NCI-H128 (cell line): Measurements from ENCODE around the gene SHISA5.
"Not testable (repeated sequence)": the region's sequence is repeated elsewhere in the genome, so short reads cannot be mapped to it uniquely, and the experiment has no call there.

Source experiments
- DNase-seq: peaks from one replicate; lab custom pipeline; 2025; ENCODE audit not compliant: unreplicated experiment; lab: John Stamatoyannopoulos, UW

Gene SHISA5

DNA sequence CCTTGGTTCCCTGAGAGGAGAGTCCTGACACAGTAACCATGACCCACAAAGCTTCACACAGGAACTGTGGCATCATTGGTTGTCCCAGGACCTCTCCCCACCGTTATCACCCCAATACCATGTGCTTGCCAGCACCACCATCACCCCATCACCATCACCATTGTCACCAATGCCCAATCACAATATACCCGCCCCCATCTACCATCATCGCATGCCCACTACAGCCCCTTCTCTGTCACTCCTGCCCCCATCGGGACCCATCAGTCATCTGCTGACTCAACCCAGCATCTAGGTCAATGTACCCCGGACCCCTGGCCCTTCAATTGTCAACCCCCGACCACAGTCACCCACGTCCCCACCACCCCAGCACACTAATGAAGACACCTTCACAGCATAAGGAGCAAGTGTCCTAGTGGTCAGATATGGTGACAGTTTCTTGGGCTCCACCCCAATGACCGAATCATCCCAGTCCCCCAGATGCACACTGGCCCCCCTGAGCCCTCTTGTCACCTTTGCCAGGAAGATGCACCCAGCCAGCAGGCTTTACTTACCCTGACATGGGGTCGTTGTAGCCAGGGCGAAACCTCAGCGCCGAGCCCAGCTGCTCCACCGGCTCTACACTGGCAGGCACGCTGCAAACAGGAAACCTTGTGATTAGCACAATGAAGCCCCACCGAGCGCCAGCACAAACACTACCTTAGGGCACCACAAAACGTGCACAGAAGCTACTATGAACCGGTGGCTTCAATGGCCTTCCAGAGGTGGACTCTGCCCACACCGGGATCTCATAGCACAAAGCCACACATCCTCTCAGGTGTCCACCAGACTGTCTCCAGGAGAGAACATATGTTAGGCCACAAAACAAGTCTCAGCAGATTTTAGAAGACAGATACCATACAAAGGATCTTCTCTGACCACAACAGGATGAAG, 25.1 kb downstream of the SHISA5 start:
- no peak for DNase-seq

DNA sequence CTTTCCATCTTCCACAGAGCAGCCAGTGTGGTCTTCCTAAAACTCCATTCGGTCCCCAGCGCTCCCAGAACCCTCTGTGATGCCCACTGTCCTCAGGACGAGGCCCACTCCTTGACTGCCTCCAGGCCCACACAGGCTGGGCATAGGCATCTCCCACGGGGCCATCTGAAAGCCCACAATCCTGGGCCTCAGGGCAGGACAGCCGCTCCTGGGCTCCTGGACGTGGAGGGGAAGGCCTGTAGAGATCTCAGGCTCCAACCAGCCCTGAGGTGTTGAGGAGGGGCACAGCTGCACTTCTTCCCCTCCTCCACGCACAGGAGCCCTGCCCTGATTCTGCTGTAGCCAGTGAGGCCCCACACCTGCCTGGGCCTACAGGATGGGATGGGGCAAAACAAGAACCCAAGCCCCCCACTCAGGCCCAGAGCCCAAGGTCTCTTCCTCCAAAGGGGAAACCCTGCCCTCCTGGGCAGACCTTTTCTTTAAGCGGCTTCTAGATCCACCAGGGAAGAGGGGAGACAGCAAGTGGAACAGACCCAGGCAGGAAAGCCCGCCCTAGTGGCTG, 25.9 kb downstream of the SHISA5 start:
- DNase-seq, result no peak

DNA sequence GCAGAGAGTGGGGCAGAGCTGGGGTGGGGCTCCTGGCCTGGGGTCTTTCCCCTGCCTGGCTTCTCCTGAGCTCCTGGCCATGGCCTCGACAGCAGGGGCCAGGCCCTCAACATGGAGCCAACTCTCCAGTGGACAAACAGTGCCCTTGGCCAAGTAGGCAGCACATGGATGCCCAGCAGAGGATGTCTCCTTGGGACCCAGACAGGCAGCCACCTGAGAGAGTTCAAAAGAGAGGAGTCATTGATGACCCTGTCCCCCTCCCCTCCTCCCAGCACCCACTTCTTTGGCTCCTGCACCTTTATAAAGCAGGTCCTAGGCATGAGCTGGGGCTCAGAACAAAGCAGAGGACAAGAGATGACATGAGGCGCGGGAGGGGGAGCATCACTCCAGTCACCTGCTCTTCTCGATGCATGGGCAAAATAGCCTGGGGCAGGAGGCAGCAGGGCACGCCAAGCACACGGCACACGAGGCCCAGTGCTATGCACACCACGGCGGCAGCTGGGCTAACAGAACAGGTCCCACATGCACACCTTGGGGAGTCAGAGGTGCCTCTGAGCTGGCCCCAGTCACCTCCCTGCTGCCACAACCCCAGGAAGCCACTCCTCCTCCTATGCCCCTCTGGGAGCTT, 27.4 kb downstream of the SHISA5 start:
- DNase-seq, result no peak

DNA sequence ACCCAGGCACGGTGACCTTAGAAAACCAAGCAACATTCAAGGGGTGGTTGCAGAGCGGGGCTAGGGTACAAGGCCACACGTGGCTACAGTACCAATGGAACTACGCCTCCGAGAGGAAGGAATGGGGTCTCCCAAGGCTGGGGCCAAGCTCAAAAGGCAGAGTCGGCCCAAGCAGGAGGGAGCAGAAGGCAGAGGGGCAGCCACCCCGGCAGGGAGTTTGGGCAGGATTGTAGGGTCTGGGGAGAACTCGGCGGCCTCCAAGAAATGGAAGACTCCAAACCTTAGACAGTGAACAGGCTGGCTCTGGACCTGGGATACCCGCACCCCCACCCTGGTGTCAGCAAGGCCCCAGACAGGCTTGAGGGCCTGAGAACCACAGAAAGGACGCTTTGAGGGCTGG, 28.8 kb downstream of the SHISA5 start:
- no peak for DNase-seq

DNA sequence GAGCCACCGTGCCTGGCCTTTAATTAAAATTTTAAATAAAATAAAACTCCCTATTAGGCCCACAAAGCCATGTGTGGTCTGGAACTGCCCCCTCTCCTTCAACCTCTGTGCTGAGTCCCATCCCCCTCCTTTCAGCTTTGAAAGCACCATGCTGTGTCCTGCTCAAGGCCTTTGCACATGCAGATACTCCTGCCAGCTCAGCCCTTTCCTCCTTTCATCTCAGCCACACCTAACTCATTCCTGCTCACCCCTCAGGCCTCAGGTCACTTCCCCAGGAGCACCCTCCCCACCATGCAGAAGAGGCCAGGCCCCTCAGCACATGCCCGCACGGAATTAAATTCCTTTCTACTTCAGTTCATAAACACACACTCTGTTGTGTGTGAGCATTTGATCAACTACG, 29.4 kb downstream of the SHISA5 start:
- DNase-seq, result no peak

DNA sequence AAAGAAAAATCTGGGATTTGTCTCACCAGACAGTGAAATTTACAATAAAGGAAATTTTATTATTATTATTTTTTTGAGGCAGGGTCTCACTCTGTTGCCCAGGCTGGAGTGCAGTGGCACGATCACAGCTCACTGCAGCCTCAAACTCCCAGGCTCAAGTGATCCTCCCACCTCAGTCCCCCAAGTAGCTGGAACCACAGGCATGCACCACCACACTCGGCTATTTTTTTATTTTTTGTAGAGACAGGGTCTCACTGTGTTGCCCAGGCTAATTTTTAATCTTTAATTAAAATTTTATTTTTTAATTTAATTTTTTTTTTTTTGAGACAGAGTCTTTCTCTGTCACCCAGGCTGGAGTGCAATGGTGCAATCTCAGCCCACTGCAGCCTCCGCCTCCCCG, 29.9 kb downstream of the SHISA5 start:
- DNase-seq, result not testable (repeated sequence)

DNA sequence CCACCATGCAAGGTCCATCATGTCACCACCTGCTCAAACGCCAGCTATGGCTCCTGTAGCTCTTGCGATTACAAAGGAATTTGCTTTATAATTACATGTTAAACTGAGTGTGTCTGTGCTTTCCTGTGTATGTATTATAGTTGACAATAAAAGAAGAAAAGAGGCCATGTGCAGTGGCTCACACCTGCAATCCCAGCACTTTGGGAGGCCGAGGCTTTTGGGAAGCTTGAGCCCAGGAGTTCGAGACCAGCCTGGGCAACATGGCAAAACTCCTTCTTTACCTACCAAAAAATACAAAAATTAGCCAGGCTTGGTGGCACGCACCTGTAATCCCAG, 30.4 kb downstream of the SHISA5 start:
- DNase-seq, result no peak

DNA sequence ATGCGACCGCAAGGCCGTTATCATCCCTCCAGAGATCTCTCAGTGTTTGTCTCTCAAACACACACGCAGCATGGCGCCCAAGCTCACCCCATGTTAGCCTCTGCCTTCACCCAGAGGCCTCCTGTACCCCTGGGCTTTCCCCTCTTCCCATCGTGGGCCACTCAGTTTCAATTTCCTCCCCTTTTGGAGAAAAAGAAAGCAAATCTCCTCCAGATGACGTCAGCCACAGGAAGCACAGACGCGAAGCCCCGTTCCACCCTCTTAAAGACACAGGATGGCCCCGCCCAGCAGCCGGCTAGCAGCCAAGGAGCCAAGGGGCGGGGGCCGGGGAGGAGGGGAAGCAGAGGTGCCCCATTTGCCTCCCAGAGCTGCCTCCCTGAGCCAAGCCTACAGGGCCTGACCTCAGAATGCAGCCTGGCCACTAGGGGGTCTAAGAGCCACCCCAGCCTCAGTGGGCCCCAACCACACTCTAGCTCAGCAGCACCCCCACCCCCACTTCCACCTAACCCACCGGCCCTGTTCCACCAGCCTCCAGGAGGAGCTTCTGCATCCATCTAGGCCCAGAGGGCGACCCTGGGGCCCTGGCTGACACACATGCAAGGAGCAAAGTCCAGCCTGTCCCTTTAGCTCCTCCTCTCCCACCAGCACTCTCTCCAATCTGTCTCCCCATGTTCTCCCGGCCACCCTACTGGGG, 30.9 kb downstream of the SHISA5 start:
- peak; percentile 27 for DNase-seq

DNA sequence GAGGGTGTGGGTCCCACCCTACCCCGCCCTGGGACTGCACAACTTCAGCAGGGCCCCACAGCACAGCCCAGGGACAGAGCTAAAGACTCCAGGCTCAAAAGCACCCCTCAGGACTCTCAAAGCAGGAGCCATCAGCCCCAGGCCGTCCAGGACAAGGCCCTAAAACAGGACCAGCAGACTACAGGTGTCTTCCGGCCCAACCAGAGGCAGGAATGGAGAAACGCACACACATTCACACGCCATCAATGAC, 31.4 kb downstream of the SHISA5 start:
- no peak for DNase-seq

DNA sequence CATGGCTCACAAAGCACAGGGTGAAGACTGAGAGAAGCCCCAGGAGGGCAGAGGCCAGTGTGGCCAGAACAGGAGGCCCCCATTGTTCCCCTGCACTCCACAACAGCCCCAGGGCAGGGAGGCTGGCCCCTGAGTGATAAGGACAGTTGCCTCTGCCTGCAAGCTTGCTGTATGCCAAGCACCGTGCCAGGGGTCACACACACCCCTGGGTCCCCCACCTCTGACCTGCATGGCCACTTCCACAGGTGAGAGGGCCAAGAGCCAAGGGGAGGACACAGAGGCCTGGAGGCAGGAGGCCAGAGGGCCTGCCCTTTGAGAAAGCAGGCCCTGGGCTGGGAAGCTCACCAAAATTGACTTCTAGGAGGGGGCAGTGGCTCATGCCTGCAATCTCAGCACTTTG, 33.7 kb downstream of the SHISA5 start:
- no peak for DNase-seq

DNA sequence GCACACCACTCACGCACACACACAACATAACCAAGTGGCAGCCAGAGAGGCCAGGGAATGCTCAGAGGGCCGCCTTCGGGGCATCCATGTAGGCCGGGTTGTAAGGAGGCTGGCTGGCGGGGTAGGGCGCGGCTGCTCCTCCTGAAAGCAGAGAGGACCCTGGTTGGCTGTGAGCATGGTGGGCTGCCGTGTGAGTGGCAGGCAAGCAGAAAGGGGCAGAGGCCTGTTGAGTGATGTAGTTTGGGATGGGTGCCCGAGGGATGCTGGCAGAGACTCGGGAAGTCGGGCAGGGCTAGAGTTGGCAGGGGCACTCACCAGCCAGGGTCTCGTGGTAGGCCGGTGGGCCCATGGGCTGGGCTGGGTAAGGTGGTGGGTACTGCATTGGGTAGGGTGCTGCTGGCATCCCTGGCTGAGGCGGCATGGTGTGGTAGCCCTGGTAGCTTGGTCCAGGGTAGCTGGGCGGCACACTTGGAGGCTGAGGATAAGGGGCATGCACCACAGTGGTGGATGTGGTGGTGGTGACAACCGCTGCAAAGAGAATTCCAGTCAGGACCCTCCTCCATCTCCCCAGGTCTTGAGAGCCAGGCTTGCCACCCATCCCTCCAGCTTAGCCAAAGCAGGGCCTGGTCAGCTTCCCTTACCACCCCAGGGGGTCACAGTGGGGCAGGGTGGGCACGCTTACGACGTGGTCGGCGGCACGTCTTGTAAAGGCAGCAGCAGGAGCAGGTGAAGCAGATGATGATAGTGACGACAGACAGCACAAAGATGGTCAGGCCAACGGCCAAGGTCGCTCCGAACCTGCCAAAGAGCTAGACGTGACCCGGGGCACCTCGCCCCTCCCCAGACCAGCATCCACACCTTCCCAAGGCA, 34.7 kb downstream of the SHISA5 start:
- no peak for DNase-seq

DNA sequence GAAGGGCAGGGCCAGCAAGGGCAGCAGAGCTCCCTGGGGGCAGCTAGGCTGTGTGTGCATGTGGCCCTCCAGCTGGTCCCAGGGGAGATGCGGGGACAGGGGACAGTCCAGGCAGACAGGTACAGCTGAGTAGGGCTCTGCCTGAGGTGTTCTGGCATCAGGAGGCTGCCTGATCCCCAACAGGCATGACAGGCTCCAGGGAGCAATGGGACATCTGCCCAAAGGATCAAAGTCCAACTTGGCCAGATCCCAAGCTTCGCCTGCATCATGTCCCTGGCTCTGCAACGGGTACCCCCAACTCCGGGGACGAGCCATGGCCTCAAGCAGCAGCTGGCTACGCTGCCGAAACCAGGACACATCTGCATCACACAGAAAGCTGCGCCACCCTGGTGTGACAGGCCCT, 35.6 kb downstream of the SHISA5 start:
- DNase-seq, result no peak

DNA sequence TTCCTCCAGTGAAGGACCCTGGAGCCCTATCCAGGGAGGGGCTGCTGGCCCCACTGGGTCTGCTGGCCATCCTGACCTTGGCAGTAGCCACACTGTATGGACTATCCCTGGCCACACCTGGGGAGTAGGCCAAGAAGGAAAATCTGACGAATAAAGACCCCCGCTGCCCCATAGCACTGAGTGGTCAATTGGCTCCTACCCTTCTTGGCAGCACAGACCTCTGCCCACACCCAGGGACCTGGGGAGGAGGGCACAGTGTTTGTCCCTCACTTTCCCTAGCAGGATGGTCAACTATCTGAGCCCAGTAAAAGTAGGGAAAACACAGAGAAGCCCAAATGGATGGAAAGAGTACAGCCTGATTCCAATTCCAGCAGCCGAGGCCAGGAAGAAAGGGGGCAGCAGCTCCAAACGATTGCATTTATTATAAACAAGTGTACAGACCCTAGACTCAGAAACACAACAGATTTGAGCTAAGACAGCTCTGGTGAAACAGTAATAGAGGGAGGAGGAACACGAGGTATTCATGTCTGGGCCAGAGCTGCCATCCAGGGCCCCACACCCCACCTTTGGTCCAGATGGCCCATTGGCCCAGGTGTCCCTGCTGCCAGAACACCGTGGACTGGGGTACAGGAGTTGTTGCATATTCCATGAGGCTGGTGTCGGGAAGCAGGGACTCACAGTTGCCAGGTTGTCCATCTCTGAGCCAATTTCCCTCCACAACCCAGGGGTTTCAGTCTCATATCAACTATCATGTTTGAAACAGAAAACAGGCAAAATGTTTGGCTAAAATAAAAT, 36.3 kb downstream of the SHISA5 start:
- no peak for DNase-seq

DNA sequence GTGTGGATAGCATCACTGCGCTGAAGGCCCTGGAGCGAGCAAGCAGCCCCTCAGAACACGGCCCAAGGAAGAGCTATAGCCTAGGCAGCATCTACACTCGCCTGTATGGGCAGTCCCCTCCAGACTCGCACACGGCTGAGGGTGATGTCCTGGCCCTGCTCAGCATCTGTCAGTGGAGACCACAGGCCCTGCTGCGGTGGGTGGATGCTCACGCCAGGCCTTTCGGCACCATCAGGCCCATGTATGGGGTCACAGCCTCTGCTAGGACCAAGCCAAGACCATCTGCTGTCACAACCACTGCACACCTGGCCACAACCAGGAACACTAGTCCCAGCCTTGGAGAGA, 36.9 kb downstream of the SHISA5 start:
- no peak for DNase-seq

DNA sequence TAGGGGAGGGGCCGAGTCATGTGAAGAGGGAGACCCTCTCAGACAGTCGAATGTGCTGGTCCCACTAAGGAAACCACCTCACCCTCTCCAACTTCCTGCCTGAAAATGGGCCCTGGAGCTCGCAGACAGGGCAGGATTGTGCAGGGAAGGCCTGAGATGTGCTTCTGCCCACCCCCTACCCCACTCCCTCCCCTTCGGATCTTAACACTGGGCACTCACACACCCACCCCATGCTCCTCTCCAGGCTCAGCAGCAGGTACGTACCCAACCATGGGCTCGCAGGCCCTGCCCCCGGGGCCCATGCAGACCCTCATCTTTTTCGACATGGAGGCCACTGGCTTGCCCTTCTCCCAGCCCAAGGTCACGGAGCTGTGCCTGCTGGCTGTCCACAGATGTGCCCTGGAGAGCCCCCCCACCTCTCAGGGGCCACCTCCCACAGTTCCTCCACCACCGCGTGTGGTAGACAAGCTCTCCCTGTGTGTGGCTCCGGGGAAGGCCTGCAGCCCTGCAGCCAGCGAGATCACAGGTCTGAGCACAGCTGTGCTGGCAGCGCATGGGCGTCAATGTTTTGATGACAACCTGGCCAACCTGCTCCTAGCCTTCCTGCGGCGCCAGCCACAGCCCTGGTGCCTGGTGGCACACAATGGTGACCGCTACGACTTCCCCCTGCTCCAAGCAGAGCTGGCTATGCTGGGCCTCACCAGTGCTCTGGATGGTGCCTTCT, 37.4 kb downstream of the SHISA5 start:
- no peak for DNase-seq

DNA sequence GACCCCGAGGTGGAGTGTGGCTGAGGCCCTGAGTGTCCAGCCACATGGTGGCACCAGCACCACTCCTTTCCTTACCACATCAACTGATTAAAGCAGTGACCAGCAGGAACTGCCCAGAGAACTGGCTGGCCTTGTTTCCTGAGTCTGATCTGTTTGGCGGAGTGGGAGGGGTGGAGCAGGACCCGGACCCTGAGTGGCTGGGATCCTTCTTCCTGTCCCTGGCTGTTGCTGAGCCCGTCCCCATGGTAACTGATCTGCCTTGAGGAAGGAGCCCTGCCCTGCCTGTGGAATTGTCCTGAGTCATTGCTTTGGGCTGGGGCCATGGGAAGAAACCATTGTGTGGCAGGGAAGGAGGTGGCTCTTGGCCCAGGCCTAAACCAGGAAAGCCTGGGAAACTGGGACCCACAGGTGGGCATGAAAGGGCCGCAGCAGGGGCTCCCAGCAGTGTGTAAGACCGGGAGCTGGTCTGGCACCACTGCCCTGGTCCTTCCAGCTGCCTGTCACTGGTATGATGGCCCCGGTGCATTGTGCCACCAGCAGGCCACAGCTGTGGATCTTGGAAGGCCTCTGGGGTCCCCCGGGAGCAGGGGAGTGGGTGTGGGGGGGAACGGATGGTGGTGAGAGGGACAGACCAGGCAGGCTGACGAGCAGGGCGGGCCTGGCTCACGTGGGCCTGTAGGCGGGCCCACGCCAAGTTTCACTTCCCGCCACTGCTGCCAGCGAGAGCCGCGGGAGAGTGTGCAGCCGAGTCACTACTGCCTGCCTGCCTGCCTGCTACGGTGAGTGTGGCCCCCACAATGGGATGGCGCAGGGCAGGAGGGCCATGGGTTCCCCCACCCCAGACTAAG, 38.2 kb downstream of the SHISA5 start:
- no peak for DNase-seq

DNA sequence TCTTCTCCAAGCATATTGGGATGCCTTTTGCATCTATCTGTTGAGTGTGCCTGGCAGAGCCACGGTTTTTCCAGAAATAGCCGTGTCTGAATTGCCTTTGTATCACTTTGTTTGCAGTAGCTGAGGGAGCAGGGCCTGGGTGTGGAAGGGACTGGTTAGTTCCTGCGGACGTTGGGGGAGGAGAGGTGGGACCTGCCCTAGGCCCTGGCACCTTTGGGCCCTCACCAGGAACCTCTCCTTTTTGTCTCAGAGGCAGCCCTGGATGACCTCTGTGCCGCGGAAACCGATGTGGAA, 38.8 kb downstream of the SHISA5 start:
- no peak for DNase-seq

DNA sequence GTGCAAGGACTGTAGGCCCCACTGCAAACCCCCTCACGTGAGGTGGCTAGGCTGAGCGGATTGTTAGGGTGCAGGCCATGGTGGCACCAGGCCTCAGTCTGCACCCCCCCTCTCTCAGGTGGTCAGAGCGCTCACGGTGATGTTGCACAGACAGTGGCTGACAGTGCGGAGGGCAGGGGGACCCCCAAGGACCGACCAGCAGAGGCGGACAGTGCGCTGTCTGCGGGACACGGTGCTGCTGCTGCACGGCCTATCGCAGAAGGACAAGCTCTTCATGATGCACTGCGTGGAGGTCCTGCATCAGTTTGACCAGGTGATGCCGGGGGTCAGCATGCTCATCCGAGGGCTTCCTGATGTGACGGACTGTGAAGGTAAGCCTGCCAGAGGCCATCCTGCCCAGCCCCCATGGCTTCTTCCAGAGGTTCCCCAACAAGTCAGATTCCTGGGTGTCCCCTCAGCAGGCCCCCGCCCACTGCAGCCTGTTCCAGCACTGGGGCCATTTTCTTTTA, 39.2 kb downstream of the SHISA5 start:
- no peak for DNase-seq

DNA sequence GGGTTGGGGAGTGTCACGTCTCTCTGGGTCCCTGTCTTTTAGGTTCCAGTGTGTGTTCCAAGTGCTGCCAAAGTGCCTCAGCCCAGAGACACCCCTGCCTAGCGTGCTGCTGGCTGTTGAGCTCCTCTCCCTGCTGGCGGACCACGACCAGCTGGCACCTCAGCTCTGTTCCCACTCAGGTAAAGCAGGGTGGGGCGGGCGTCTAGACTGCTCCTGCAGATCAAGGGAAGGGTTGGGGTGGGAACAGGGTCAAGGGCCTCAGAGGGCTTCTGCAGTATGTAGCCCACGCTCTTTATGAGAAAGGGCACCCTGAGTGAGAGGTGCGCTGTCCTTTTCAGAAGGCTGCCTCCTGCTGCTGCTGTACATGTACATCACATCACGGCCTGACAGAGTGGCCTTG, 40.3 kb downstream of the SHISA5 start:
- no peak for DNase-seq
